ENCODE data around the gene PIWIL4. TPM values are rescaled to one million over a fixed set of nuclear protein-coding genes. Genes with fewer than 3 reads are reported as not detected.

PIWIL4 gene
- total RNA-seq, 2 donors from 2014 or later: 1.3 to 1.6 TPM

GRCh38 chr11:94655956-94656355 lies 88.8 kb downstream of the PIWIL4 start:
- no peaks in the 10 kb centered on the region for H3K36me3 Mint-ChIP-seq (ENCODE audit: low read depth)
- H3K4me3 Mint-ChIP-seq: no peak overlapping the region
- H3K27ac Mint-ChIP-seq: no peak overlapping the region
- H3K9me3 ChIP-seq (ENCODE audit: control insufficient read depth, low read length, poor library complexity, severe bottlenecking): no peaks in the 10 kb centered on the region
- H3K27me3 Mint-ChIP-seq: peaks cover 54% of the 10 kb centered on the region
- DNase-seq: no peak
- no peaks in the 10 kb centered on the region for H3K4me1 Mint-ChIP-seq
- ATAC-seq: no peak

- H3K27ac Mint-ChIP-seq: no peak overlapping the region
- ATAC-seq (no peak), DNase-seq (no peak)
- peaks cover 3% of the 10 kb centered on the region for H3K4me1 Mint-ChIP-seq
- H3K36me3 Mint-ChIP-seq (ENCODE audit: low read depth): no peaks in the 10 kb centered on the region
- peaks cover 46% of the 10 kb centered on the region for H3K27me3 Mint-ChIP-seq
- H3K9me3 ChIP-seq (ENCODE audit: control insufficient read depth, low read length, poor library complexity, severe bottlenecking): no peaks in the 10 kb centered on the region
- H3K4me3 Mint-ChIP-seq: no peak overlapping the region
Measured at GRCh38 chr11:94656968-94657367, 89.8 kb downstream of the PIWIL4 start.

- no peaks in the 10 kb centered on the region for H3K9me3 ChIP-seq (ENCODE audit: control insufficient read depth, low read length, poor library complexity, severe bottlenecking)
- no peak for DNase-seq
- H3K4me1 Mint-ChIP-seq: peaks cover 3% of the 10 kb centered on the region
- H3K36me3 Mint-ChIP-seq (ENCODE audit: low read depth): no peaks in the 10 kb centered on the region
- H3K27me3 Mint-ChIP-seq: peaks cover 41% of the 10 kb centered on the region
- H3K27ac Mint-ChIP-seq: no peak overlapping the region
- no peak overlapping the region for H3K4me3 Mint-ChIP-seq
- ATAC-seq: no peak
Measured at GRCh38 chr11:94657629-94658028, 90.5 kb downstream of the PIWIL4 start.

DNA sequence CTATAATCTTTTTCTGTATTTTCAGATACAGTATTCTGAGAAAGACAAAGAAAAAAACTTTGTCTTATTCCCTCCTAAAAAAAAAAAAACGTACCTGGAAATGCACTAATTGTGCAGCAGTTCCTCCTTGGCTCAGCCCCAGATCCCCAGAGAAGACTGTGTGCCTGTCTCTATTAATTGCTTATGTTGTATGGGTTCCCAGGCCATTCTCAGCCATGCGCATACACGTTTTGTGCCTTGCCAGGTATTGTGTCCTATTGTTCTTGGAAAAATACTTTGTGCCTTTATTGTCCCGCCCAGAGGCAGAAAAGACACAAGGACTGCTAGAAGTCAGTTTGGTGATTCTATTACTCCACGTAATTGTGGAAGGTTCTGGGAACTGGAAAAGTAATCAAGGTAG lies 91.2 kb downstream of the PIWIL4 start:
- Mint-ChIP-seq H3K27me3 (peaks cover 39% of the 10 kb centered on the region), H3K4me1 (peaks cover 3% of the 10 kb centered on the region), H3K4me3 (no peak overlapping the region), H3K36me3 (ENCODE audit: low read depth) (no peaks in the 10 kb centered on the region), H3K27ac (no peak overlapping the region)
- no peak for ATAC-seq
- DNase-seq: no peak
- no peaks in the 10 kb centered on the region for H3K9me3 ChIP-seq (ENCODE audit: control insufficient read depth, low read length, poor library complexity, severe bottlenecking)

DNA sequence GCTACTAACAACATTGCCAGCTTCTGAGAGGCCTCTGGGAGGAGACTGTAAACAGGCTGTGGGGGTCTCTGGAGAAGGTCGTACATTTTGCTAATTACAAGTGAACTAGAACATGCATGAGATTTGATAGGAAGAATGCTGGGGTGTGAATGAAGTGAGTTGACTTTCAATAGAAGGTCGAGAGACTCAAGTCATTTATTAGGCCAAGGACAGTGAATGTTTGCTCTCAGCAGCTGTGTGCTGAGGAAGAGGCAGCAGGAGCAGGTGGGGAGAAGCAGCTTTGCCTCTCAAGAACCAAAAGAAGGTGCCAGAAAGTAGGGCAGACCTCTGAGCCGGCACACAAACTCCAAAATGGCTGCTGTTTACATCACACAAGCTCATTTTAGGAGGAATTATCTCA lies 91.7 kb downstream of the PIWIL4 start:
- peaks cover 39% of the 10 kb centered on the region for H3K27me3 Mint-ChIP-seq
- no peaks in the 10 kb centered on the region for H3K9me3 ChIP-seq (ENCODE audit: control insufficient read depth, low read length, poor library complexity, severe bottlenecking)
- H3K27ac Mint-ChIP-seq: no peak overlapping the region
- ATAC-seq: no peak
- H3K36me3 Mint-ChIP-seq (ENCODE audit: low read depth): no peaks in the 10 kb centered on the region
- H3K4me3 Mint-ChIP-seq: no peak overlapping the region
- DNase-seq: no peak
- peaks cover 3% of the 10 kb centered on the region for H3K4me1 Mint-ChIP-seq

- H3K4me1 Mint-ChIP-seq: peaks cover 5% of the 10 kb centered on the region
- no peaks in the 10 kb centered on the region for H3K9me3 ChIP-seq (ENCODE audit: control insufficient read depth, low read length, poor library complexity, severe bottlenecking)
- DNase-seq (no peak), ATAC-seq (no peak)
- no peak overlapping the region for H3K4me3 Mint-ChIP-seq
- peaks cover 54% of the 10 kb centered on the region for H3K27me3 Mint-ChIP-seq
- no peak overlapping the region for H3K27ac Mint-ChIP-seq
- H3K36me3 Mint-ChIP-seq (ENCODE audit: low read depth): no peaks in the 10 kb centered on the region
Measured at GRCh38 chr11:94661444-94661843, 94.3 kb downstream of the PIWIL4 start.

DNA sequence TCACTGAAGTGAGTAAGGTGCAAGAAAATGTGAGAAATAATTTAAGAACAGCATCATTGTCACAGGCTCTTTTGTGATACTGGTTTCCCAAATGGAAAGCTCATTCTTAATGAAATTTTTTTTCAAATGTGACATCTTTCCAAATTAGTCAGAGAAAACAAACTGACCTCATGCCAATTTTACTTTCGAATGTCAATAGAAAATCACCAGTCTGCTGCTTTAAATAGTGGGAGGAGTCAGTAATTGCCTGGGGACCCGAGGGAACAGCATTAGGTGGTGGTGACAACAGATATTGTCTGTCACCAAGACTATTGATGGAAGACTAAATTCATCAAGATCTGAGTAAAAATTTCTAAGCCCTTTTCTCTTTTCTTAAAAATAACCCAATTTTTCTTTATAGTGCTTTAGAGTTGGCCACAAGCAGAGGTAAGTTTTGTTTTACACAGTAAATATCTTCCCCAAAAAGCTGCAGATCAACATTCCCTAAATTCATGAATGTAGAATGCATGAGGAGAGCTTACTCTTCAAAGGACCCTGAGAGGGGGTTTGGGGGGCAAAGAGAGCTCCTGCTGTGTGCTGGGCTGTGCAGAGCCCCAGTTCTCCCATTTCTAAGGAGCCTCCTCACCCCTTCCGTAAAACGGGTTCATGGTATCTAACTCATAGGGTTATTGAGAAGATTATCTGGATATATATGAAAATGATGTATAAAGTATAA lies 95.1 kb downstream of the PIWIL4 start:
- no peak overlapping the region for H3K4me3 Mint-ChIP-seq
- no peak for DNase-seq
- no peak for ATAC-seq
- peaks cover 5% of the 10 kb centered on the region for H3K4me1 Mint-ChIP-seq
- no peaks in the 10 kb centered on the region for H3K36me3 Mint-ChIP-seq (ENCODE audit: low read depth)
- no peak overlapping the region for H3K27ac Mint-ChIP-seq
- H3K27me3 Mint-ChIP-seq: peaks cover 60% of the 10 kb centered on the region
- no peaks in the 10 kb centered on the region for H3K9me3 ChIP-seq (ENCODE audit: control insufficient read depth, low read length, poor library complexity, severe bottlenecking)

DNA sequence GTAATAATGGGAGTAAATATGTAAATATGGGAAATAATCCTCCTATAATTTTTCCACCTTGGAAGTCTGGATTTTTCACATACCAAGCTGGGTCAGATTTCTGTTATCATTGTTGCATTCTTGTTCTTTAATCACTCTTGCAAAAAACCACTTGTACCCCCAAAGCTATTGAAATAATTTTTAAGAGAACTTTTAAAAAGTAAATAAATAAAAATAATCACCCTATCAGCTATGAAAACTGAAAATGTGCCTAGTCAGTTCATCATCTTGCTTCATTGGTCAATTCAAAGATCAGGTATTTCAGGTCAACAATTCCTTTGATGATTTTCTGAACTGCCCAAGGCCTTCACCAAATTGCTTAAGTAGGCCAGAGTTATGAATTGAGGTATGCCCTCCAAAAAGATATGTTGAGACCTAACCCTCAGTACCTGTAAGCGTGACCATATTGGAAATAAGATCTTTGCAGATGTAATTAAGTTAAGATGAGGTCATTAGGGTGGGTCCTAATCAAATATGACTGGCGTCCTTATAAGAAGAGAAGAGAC lies 95.8 kb downstream of the PIWIL4 start:
- Mint-ChIP-seq H3K27me3 (peaks cover 60% of the 10 kb centered on the region), H3K27ac (no peak overlapping the region), H3K36me3 (ENCODE audit: low read depth) (no peaks in the 10 kb centered on the region), H3K4me1 (peaks cover 5% of the 10 kb centered on the region), H3K4me3 (no peak overlapping the region)
- H3K9me3 ChIP-seq (ENCODE audit: control insufficient read depth, low read length, poor library complexity, severe bottlenecking): no peaks in the 10 kb centered on the region
- ATAC-seq (no peak), DNase-seq (no peak)

- no peaks in the 10 kb centered on the region for H3K36me3 Mint-ChIP-seq (ENCODE audit: low read depth)
Measured at GRCh38 chr11:94664346-94664745, 97.2 kb downstream of the PIWIL4 start.

DNA sequence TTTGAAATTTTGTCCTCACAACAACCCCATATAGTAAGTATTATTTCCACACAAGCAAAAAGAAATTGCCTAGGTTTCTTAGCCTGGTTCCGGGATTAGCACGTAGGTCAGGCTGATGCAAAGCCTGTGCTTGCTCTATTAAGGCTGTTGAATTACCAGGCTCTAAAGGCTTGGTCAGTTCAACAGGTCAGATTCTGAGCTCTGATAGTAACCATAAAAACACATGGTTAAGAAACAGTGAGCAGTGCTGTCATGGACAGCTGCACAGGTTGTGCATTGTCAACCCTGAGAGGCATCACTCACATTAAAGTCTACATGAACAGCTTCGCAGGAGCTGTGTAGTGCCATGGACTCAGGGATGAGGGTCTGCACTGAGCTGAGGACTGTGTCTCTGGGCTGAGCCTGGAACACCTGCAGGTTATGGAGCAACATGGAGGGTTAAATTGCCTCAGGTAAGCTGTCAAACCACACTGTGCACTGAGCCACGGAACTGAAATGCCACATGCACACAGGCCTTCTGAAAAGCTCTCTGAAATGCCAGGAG lies 98.0 kb downstream of the PIWIL4 start:
- H3K27me3 Mint-ChIP-seq: peaks cover 53% of the 10 kb centered on the region
- DNase-seq (no peak), ATAC-seq (no peak)
- no peaks in the 10 kb centered on the region for H3K36me3 Mint-ChIP-seq (ENCODE audit: low read depth)
- no peak overlapping the region for H3K27ac Mint-ChIP-seq
- H3K4me1 Mint-ChIP-seq: peaks cover 5% of the 10 kb centered on the region
- no peaks in the 10 kb centered on the region for H3K9me3 ChIP-seq (ENCODE audit: control insufficient read depth, low read length, poor library complexity, severe bottlenecking)
- no peak overlapping the region for H3K4me3 Mint-ChIP-seq

More at GRCh38 chr11:94664346-94664745, 97.2 kb downstream of the PIWIL4 start:
- Mint-ChIP-seq H3K4me3 (no peak overlapping the region), H3K27me3 (peaks cover 60% of the 10 kb centered on the region), H3K27ac (no peak overlapping the region), H3K4me1 (peaks cover 5% of the 10 kb centered on the region)
- no peak for ATAC-seq
- no peaks in the 10 kb centered on the region for H3K9me3 ChIP-seq (ENCODE audit: control insufficient read depth, low read length, poor library complexity, severe bottlenecking)
- DNase-seq: no peak

DNA sequence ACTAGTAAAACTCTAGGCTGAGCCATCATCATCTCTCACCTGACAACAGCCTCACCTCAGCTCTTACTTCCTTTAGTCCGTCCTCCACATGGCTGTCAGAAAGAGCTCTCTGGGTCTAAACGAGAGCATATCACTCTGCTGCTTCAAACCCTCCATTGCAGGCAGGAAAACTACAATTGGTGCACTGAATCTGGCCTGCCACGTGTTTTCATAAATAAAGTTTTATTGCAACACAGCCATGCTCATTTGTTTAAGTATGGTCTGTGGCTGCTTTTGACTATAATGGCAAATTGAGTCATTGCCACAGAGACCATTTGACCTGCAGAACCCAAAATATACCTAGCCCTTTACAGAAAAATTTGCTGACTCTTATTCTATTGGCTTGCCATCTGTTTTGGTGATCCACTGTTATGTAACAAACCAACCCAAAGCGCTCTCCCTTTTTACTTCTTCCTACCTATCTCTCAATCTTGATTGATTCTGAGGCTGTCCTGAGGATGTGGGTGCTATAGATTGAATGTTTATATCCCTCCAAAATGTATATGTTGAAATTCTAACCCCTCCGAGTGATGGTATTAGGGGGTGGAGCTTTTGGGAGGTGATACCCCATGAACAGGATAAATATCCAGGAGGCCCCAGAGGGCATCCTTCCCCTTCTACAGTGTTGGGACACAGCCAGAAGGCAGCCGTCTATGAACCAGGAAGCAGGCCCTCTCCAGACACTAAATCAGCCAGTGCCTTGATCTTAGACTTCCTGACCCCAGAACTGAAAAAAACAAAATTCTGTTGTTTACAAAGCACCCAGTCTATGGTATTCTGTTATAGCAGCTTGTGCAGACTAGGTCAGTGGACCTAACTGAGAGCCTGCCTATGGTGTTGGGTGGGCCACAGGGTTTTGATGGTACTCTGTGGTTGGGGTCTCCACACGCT lies 99.9 kb downstream of the PIWIL4 start:
- no peaks in the 10 kb centered on the region for H3K9me3 ChIP-seq (ENCODE audit: control insufficient read depth, low read length, poor library complexity, severe bottlenecking)
- no peak overlapping the region for H3K4me3 Mint-ChIP-seq
- no peaks in the 10 kb centered on the region for H3K36me3 Mint-ChIP-seq (ENCODE audit: low read depth)
- H3K27ac Mint-ChIP-seq: no peak overlapping the region
- peaks cover 2% of the 10 kb centered on the region for H3K4me1 Mint-ChIP-seq
- DNase-seq: no peak
- peaks cover 50% of the 10 kb centered on the region for H3K27me3 Mint-ChIP-seq
- no peak for ATAC-seq

- H3K9me3 ChIP-seq (ENCODE audit: control insufficient read depth, low read length, poor library complexity, severe bottlenecking): no peaks in the 10 kb centered on the region
- H3K4me1 Mint-ChIP-seq: peaks cover 2% of the 10 kb centered on the region
- no peak overlapping the region for H3K4me3 Mint-ChIP-seq
- H3K27ac Mint-ChIP-seq: no peak overlapping the region
- H3K27me3 Mint-ChIP-seq: peaks cover 49% of the 10 kb centered on the region
- no peaks in the 10 kb centered on the region for H3K36me3 Mint-ChIP-seq (ENCODE audit: low read depth)
- DNase-seq: no peak
- no peak for ATAC-seq
Measured at GRCh38 chr11:94668212-94668793, 101.1 kb downstream of the PIWIL4 start.

DNA sequence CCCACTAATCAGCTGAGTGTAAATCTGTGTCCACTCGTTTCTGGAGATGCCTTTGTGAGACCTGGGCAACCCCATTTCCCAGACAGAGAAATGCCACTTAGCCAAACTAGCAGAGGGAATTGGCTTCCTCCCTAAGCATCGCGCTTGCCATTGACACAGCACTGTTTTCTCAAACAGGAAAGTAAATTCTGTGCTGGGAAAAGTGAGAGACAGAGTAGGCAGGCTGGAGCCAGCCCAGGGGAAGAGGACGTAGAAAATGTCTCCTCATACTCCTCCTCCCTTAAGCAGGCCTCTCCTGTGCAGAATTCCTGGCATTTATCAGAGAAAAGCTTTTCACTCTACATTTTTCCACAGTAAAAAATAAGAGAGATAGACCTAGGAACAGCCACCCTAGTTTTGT lies 101.9 kb downstream of the PIWIL4 start:
- Mint-ChIP-seq H3K27ac (no peak overlapping the region), H3K4me1 (peaks cover 2% of the 10 kb centered on the region), H3K36me3 (ENCODE audit: low read depth) (no peaks in the 10 kb centered on the region), H3K27me3 (peaks cover 49% of the 10 kb centered on the region), H3K4me3 (no peak overlapping the region)
- H3K9me3 ChIP-seq (ENCODE audit: control insufficient read depth, low read length, poor library complexity, severe bottlenecking): no peaks in the 10 kb centered on the region
- ATAC-seq (no peak), DNase-seq (no peak)

Measured in T-helper 17 cell (primary cell).